HepG2 (cell line): Measurements from ENCODE around the gene PXYLP1. TPM values are rescaled to one million over a fixed set of nuclear protein-coding genes. Genes with fewer than 3 reads are reported as not detected.

Experiments used
- CAMTA2 ChIP-seq: sonication (generic); formaldehyde crosslinking; IDR thresholded peaks from 2 replicates; pipeline ENCODE4 v1.4.0; 2020; ENCODE audit warnings: mild to moderate bottlenecking, missing genetic modification reagents, borderline replicate concordance
- CHCHD3 ChIP-seq: sonication (generic); formaldehyde crosslinking; IDR thresholded peaks from 2 replicates; pipeline ENCODE4 v1.8.0; 2022; ENCODE audit warnings: mild to moderate bottlenecking, missing genetic modification reagents, moderate library complexity
- ETV6 ChIP-seq: sonication (generic); formaldehyde crosslinking; conservative IDR thresholded peaks from 2 replicates; pipeline ENCODE4 v1.4.0; 2020; ENCODE audit warnings: missing genetic modification reagents
- FOXA3 ChIP-seq: IDR thresholded peaks from 2 replicates; pipeline ENCODE4 v1.6.1; 2016; ENCODE audit warnings: missing genetic modification reagents, missing compliant biosample characterization
- ISX ChIP-seq: sonication (generic); formaldehyde crosslinking; conservative IDR thresholded peaks from 2 replicates; pipeline ENCODE4 v1.5.0; 2020; ENCODE audit warnings: missing genetic modification reagents
- MTA1 ChIP-seq: sonication (generic); formaldehyde crosslinking; IDR thresholded peaks from 2 replicates; pipeline ENCODE4 v1.4.0; 2020; ENCODE audit warnings: missing genetic modification reagents, mild to moderate bottlenecking, borderline replicate concordance
- POGZ ChIP-seq: sonication (generic); formaldehyde crosslinking; IDR thresholded peaks from 2 replicates; pipeline ENCODE4 v1.4.0; 2020; ENCODE audit warnings: mild to moderate bottlenecking, missing genetic modification reagents
- SAP130 ChIP-seq: IDR thresholded peaks from 2 replicates; pipeline ENCODE4 v1.6.1; 2016; ENCODE audit warnings: low read depth
- SIN3B ChIP-seq: fragments of 150-350 bp; IDR thresholded peaks from 2 replicates; pipeline ENCODE4 v1.6.1; 2014; ENCODE audit warnings: low read length
- STAG1 ChIP-seq: sonication (generic); formaldehyde crosslinking; IDR thresholded peaks from 2 replicates; pipeline ENCODE4 v1.4.0; 2020; ENCODE audit warnings: missing genetic modification reagents
- TBX3 ChIP-seq: fragments of 450-650 bp; IDR thresholded peaks from 2 replicates; pipeline ENCODE4 v1.6.1; 2017; ENCODE audit warnings: antibody characterized with exemption, mild to moderate bottlenecking, inconsistent platforms, borderline replicate concordance
- TCF12 ChIP-seq, 2 experiments: fragments of 450-650 bp in 1 of 2; sonication (generic) in 1 of 2; formaldehyde crosslinking in 1 of 2; IDR thresholded peaks; 2 replicates each; pipeline versions ENCODE4 v1.6.1 to v1.8.0; 2017 to 2022; ENCODE audit warnings: antibody characterized with exemption in 1 of 2, mild to moderate bottlenecking in 1 of 2, missing genetic modification reagents in 1 of 2, moderate library complexity in 1 of 2
- ZNF354B ChIP-seq: sonication (generic); formaldehyde crosslinking; IDR thresholded peaks from 2 replicates; pipeline ENCODE4 v1.8.0; 2022; ENCODE audit warnings: mild to moderate bottlenecking, missing genetic modification reagents
- ZNF431 ChIP-seq: sonication (generic); formaldehyde crosslinking; IDR thresholded peaks from 2 replicates; pipeline ENCODE4 v1.9.0; 2022; ENCODE audit warnings: missing genetic modification reagents, low read depth, mild to moderate bottlenecking, borderline replicate concordance
- ZNF589 ChIP-seq: sonication (generic); formaldehyde crosslinking; conservative IDR thresholded peaks from 2 replicates; pipeline ENCODE4 v1.8.0; 2022; ENCODE audit warnings: mild to moderate bottlenecking, moderate library complexity, missing genetic modification reagents
- ZNF709 ChIP-seq: sonication (generic); formaldehyde crosslinking; IDR thresholded peaks from 2 replicates; pipeline ENCODE4 v1.5.0; 2020; ENCODE audit warnings: mild to moderate bottlenecking, missing genetic modification reagents
- ZSCAN22 ChIP-seq: sonication (generic); formaldehyde crosslinking; IDR thresholded peaks from 2 replicates; pipeline ENCODE4 v1.4.0; 2020; ENCODE audit warnings: mild to moderate bottlenecking, missing genetic modification reagents
- polyA plus RNA-seq, 8 experiments: library from polyadenylated mRNA; depleted of rRNA in 3 of 8; stranded (reverse) in 7 of 8; unstranded in 1 of 8; fragments of >200 nt; fragmentation: Illumina TruSeq in 4 of 8; extraction: Trizol in 4 of 8; gene quantifications; 2 replicates each; pipeline versions ENCODE4 v1.2.1 to v1.2.3, GENCODE V29; 2011 to 2016; ENCODE audit warnings: low read depth in 4 of 8, missing spikeins in 1 of 8, mixed read lengths in 1 of 8; ENCODE audit not compliant: insufficient read depth in 1 of 8
- total RNA-seq, 5 experiments: library from RNA; depleted of rRNA; stranded (reverse); fragments of >200 nt; fragmentation: Illumina TruSeq; extraction: Trizol; gene quantifications; 2 replicates each; pipeline ENCODE4 v1.2.3, GENCODE V29; 2016; ENCODE audit warnings: low read depth in 1 of 5
- TF ChIP-seq, protein P1 (sequence below): sonication (generic); formaldehyde crosslinking; IDR thresholded peaks from 2 replicates; pipeline ENCODE4 v1.4.0; 2020; ENCODE audit warnings: mild to moderate bottlenecking, missing genetic modification reagents
- TF ChIP-seq, protein P2 (sequence below): sonication (generic); formaldehyde crosslinking; IDR thresholded peaks from 2 replicates; pipeline ENCODE4 v1.9.0; 2021; ENCODE audit warnings: missing genetic modification reagents, borderline replicate concordance
- TF ChIP-seq, protein P3 (sequence below): sonication (generic); formaldehyde crosslinking; IDR thresholded peaks from 2 replicates; pipeline ENCODE4 v1.4.0; 2020; ENCODE audit warnings: low read depth, mild to moderate bottlenecking, missing genetic modification reagents
- TF ChIP-seq, protein P4 (sequence below): sonication (generic); formaldehyde crosslinking; IDR thresholded peaks from 2 replicates; pipeline ENCODE4 v1.8.0; 2022; ENCODE audit warnings: missing genetic modification reagents, mild to moderate bottlenecking, borderline replicate concordance
- TF ChIP-seq, protein P5 (sequence below): sonication (generic); formaldehyde crosslinking; IDR thresholded peaks from 2 replicates; pipeline ENCODE4 v1.8.1; 2023; ENCODE audit warnings: missing genetic modification reagents, mild to moderate bottlenecking, borderline replicate concordance

PXYLP1 gene
- total and polyA plus RNA-seq, 2 of the 13 experiments (the other 11 are each of a cell fraction or from before 2014, with no cell fraction given): 4.9 to 8.1 TPM

DNA sequence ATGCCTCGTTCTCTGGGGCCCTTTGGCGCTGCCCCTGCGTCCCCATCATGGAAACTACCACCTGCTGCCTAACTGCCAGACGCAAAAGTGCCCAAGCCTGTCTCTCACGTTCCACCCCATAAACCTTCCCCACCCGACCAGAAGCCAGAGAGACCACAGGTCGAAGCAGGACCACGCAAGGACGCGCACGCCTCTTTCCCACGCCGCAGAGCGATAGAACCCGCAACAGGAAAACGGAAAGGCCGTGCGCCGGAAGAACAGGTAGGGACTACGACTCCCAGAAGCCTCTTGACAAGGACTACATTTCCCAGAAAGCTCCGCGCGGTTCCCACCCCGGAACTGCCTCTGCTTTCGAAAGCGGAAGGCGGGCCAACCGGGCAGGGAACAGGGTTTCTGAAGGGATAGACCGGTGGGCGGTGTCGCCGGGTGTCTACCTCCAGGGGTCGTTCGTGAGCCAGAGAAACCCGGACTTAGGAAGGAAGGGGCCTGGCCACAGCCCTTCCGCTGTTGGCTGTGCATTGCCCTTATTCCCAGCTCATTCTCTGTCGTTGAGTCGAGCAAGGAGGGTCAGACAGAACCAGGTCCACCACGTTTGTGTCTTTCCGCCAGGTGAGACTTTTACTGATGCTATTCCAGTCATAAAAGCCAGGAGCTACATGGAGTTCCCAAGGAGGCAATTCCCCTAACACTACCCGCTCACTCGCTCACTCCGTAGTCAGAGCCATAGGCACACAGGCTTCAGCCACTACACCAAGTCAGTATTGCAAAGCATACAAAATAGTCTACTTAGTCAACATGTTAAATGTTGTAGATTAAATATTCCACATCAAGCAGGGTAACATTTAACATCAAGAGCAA lies 80.1 kb downstream of the PXYLP1 start (continued):
- TF ChIP-seq, protein P1, sequence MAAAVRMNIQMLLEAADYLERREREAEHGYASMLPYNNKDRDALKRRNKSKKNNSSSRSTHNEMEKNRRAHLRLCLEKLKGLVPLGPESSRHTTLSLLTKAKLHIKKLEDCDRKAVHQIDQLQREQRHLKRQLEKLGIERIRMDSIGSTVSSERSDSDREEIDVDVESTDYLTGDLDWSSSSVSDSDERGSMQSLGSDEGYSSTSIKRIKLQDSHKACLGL (CRISPR knock-in tag): no peak
- TF ChIP-seq ZNF431 (CRISPR knock-in tag) (no peak), TCF12 (IDR thresholded peaks at IDR 0.05) (no peak), TCF12 (CRISPR knock-in tag; IDR thresholded peaks at IDR 0.05) (no peak), MTA1 (CRISPR knock-in tag) (peak; percentile 17), CHCHD3 (no peak), POGZ (CRISPR knock-in tag) (peak; percentile 80; the same call in 1 of the 2 replicates), ZNF709 (CRISPR knock-in tag) (no peak), STAG1 (peak; percentile 97), ETV6 (CRISPR knock-in tag) (peak; percentile 73; the same call in 1 of the 2 replicates), TBX3 (no peak), ZSCAN22 (CRISPR knock-in tag) (no peak), ZNF354B (CRISPR knock-in tag) (peak; percentile 43; the same call in 1 of the 2 replicates), FOXA3 (CRISPR knock-in tag) (peak; percentile 70), CAMTA2 (no peak), ZNF589 (CRISPR knock-in tag) (0 out of 2 replicates have a peak, but pooled peaks have one; percentile 75), SAP130 (CRISPR knock-in tag) (peak; percentile 94), SIN3B (peak; percentile 52; the same call in 1 of the 2 replicates), ISX (CRISPR knock-in tag) (no peak; the same call in none of the 2 replicates)
- TF ChIP-seq, protein P2, sequence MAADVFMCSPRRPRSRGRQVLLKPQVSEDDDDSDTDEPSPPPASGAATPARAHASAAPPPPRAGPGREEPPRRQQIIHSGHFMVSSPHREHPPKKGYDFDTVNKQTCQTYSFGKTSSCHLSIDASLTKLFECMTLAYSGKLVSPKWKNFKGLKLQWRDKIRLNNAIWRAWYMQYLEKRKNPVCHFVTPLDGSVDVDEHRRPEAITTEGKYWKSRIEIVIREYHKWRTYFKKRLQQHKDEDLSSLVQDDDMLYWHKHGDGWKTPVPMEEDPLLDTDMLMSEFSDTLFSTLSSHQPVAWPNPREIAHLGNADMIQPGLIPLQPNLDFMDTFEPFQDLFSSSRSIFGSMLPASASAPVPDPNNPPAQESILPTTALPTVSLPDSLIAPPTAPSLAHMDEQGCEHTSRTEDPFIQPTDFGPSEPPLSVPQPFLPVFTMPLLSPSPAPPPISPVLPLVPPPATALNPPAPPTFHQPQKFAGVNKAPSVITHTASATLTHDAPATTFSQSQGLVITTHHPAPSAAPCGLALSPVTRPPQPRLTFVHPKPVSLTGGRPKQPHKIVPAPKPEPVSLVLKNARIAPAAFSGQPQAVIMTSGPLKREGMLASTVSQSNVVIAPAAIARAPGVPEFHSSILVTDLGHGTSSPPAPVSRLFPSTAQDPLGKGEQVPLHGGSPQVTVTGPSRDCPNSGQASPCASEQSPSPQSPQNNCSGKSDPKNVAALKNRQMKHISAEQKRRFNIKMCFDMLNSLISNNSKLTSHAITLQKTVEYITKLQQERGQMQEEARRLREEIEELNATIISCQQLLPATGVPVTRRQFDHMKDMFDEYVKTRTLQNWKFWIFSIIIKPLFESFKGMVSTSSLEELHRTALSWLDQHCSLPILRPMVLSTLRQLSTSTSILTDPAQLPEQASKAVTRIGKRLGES (CRISPR knock-in tag): 0 out of 2 replicates have a peak, but pooled peaks have one; percentile 43
- TF ChIP-seq, protein P3, sequence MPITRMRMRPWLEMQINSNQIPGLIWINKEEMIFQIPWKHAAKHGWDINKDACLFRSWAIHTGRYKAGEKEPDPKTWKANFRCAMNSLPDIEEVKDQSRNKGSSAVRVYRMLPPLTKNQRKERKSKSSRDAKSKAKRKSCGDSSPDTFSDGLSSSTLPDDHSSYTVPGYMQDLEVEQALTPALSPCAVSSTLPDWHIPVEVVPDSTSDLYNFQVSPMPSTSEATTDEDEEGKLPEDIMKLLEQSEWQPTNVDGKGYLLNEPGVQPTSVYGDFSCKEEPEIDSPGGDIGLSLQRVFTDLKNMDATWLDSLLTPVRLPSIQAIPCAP (CRISPR knock-in tag): no peak
- TF ChIP-seq, protein P4, sequence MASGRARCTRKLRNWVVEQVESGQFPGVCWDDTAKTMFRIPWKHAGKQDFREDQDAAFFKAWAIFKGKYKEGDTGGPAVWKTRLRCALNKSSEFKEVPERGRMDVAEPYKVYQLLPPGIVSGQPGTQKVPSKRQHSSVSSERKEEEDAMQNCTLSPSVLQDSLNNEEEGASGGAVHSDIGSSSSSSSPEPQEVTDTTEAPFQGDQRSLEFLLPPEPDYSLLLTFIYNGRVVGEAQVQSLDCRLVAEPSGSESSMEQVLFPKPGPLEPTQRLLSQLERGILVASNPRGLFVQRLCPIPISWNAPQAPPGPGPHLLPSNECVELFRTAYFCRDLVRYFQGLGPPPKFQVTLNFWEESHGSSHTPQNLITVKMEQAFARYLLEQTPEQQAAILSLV (CRISPR knock-in tag): peak; percentile 96; the same call in 1 of the 2 replicates
- TF ChIP-seq, protein P5, sequence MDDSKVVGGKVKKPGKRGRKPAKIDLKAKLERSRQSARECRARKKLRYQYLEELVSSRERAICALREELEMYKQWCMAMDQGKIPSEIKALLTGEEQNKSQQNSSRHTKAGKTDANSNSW (CRISPR knock-in tag): no peak; the same call in 1 of the 2 replicates
